CD4-positive, alpha-beta T cell treated with Interleukin-17A for 1 hour (primary cell): ENCODE data around the gene LEFTY1.
"Not testable (repeated sequence)": the region's sequence is repeated elsewhere in the genome, so short reads cannot be mapped to it uniquely, and the experiment has no call there.

ENCODE experiments used
- DNase-seq: peaks from one replicate; pipeline ENCODE4 v3.0.0-alpha.2; 2020

The LEFTY1 gene

DNA sequence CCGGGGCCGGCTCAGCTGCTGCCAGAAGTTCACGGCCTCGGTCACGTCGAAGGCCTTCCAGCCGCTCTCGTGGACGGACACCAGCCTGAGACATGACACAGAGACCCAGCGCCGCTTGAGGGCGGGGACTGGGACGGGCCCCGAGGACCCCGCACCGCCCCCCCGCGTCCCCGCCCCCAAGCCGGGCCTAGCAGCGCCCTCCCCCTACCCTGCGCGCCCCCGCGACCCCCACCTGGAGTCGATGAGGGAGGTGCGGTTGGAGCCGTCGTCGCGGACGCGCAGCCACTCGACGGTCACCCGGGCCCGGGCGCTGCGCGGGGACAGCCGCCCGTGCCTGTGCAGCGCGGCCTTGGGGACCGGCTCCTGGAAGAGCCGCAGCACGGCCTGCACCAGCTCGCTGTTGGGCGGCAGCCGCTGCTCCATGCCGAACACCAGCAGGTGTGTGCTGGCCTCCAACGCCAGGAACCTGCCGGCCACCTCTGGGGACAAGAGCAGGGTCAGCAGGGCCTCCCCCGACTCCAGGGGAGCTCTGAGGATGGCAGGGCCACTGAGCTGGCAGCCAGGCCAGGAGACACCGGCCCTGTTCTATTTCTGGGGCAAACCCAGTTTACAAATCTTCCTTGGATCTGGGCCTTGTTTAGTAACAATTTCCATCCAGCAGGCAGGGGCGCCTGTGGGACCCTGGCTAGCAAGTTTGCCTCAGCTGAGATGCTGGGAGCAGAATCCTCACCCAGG lies 1.2 kb downstream of the LEFTY1 start:
- not testable (repeated sequence) for DNase-seq

DNA sequence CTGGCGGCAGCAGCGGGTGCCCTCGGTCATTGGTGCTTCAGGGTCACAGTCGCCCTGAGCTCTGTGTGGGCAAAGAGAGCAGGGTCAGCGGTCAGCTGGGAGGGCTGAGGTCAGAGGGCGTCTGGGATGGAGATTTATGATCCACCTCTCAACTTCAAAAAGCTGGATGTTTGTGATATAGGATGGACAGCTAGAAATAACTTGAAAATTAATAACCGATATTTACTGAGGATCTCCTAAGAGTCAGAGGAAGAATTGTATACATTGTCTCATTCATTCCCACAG lies 2.0 kb downstream of the LEFTY1 start:
- DNase-seq, result no peak

DNA sequence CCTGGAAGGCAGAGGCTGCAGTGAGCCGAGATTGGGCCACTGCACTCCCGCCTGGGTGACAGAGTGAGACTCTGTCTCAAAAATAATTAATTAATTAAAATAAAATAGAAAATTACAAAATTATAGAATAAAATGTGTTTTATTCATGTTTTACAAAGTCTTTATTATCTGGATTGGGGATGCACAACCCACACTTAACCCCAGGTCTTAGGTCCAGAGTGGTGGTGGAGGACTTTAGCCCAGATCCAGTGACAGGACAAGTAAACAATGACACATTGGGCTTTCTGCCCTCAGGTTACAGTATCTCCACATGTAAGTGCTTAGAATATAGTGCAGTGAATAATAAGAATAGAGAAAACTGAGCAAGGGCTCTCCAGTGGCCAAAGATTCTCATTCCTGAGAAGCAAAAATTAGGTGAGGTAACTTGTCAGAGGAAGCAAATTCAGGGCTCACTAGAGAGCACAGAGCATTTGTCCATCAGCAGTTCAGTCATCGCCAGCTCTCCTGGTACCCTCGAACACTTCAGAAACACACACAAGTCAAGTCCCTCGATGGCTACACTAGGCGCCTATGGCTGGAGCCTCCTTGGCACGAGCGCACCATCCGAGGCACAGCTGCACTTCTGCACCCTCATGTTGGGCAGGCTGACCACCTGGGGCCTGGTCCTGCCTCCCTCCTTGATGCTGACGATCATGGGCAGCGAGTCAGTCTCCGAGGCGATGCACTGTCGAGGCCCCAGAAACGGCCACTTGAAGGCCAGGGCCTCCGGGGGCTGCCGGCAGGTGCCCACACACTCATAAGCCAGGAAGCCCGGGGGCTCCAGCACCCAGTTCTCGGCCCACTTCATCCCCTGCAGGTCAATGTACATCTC lies 2.6 kb downstream of the LEFTY1 start:
- no peak for DNase-seq

DNA sequence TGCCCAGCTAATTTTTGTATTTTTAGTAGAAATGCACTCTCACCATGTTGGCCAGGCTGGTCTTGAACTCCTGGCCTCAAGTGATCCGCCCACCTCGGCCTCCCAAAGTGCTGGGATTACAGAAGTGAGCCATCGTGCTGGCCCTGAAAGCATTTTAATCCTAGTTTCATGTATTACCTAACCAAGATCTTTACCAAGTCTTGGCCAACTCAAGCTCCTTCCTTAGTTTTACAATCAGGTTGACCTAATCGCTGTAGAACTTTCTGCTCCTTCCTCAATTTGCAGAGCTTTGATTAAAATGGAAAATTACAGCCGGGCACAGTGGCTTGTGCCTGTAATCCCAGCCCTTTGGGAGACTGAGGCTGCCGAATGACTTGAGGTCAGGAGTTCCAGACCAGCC lies 3.6 kb downstream of the LEFTY1 start:
- DNase-seq, result no peak

DNA sequence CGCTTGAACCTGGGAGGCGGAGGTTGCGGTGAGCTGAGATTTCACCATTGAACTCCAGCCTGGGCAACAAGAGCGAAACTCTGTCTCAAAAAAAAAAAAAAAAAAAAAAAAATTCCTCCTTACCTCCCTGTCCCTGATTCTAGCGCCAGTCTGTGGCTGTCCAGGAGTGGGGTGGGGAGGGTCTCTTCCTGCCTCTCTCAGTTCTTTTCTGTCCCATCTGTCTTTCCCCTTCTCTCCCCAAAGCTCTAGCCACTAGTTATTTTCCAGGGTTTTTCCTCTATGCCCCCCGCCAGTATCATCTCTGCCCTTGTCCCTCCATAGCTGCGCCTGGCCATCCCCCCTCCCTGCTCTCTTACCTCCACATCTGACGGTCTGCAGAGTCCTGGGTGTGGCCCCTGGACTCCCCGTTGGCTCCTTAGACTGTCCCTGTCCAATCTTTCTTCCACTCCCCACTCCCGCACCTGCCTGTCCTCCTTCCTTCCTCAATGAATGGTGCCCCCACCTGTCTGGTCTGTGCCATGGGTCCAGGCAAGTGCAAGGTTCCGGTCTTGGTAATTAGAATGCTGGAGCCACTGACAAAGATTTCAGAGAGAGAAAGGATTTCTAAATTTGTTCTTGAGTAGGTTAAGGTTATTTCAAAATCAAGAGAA lies 5.2 kb downstream of the LEFTY1 start:
- no peak for DNase-seq

DNA sequence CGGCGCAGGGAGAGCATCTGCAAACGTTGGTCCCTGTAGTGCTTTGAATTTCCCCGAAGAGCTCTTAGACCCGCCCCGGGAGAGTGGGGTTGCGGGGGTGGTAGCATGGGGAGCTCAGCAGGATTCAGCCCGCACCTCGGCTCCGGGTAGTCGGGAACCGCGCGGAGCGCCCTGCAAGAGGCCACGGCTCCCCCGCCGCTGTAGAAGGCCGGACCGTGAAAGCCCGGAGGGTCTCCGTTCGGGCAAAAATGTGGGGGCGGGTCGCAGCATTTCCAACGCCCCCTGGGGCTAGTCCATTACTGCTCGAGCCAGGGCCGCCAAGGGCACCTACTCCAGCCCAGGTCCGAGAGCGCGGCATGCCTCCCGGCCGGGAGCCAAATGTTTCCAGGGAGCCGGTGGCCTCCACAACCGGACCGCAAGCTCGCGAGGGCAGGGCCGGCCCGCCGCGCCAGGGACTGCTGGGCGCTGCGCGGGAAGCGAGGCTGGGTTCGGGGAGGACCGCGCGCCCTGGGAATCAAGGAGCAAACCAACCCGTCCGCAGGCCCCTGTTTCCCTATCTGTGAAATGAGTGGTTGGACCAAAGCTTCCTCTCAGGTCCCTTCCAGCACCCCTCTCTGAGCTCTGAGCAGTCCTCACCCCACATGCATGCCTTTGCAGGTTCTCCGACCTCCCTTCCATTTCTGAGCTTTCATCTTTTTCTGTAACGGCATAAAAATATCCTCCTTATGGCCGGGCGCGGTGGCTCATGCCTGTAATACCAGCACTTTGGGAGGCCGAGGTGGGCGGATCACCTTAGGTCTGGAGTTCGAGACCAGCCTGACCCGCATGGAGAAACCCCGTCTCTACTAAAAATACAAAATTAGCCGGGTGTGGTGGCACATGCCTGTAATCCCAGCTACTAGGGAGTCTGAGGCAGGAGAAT lies 6.0 kb downstream of the LEFTY1 start:
- no peak for DNase-seq

DNA sequence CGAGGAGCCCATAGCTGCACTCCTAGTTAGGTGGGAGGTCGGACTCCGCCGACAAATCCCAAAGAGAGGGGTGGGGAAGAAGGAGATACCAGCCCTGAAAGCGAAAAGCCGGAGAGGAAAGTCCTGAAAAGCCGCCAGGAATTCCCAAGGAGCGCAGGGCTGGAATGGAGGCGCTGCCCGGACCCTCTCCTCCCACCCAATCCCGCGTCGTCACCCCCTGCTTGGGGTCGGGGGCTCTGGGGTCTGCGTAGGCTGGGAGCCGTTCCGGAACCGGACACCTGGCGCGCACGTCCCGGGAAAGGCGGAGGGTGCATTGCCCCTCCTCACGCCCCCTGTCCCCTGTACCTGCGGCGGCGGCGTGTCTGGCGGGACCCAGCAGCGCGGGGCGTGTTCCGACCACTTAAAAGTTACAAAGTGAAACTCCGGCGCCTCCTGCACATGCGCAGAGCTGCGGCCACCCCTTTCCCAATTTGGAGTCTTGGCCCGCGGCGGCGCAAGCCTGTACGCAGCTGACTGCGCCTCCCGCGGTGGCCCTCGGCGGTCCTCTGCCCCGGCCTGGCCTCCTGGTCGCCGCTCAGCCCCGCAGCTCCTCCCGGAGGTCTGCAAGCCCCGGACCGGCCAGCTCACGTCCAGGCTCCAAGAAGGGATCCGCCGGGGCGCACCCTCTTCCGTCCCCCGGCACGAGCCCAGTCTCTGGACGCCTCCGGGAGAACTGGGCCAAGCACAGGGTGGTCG lies 6.8 kb downstream of the LEFTY1 start, which contains the start of gene TMEM63A:
Gene TMEM63A (minus strand): TSS at position 422 of the 735 bp plus-strand sequence. CDS start 4,800 bp downstream, outside the sequence.
- peak; percentile 91 for DNase-seq

DNA sequence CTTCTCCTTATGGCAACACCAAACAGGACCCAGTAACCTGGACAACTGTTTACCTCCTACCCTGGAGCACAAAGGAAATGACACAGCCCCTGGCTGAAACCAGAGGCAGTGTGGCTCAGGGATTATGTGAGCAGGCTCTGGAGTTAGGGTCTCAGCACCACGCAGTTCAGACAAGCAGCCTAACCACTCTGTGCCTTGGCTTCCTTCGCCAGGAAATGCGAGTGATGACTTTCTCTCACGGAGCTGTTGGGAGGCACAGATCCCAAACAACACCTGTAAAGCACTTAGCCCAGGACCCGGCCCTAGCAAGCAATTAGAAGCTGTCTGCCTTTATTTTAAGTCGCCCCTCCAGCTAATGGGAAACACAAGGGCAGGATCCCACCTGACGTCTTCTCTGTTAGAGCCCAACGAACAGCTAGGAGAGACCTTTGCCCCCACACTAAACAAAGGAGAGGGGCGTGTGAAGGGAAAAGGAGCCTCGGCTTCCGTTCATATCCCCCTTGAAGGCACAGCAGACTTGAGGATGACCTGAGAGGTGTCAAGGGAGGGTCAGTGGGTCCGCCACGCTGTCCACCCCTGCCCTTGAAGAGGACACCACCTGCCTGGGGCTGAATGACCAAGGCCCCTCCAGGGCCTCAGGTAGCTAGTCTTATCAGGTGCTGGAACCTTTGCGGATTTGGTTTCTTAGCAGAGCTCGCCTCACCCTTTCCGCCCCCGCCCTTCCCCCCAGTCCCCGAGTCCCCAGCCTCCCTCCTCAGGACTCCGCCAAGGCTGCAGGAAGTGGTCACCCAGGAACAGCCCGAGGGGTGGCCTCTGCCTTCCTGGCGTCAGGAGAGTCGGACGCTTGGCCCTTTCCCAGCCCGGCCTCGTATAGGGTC lies 7.6 kb downstream of the LEFTY1 start:
- DNase-seq, result peak; percentile 63

DNA sequence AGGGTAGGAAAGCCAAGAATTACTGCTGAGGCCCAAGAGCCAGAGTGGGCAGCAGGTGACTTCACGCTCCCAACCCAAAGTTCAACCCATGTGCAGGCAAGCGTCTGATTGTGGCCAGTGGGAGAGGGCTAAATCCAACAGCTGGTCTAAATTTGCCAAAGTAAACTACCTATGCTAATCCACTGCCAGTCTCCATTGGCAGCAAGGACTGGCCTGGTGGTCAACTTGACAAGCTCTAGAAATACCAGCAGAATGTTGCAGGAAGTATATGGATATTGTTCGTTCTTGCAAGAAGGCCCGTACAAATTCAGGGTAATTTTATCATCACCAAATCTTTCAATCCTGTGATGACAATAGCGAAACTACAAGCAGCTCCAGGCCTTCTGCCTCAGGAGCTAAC lies 8.3 kb downstream of the LEFTY1 start:
- no peak for DNase-seq

DNA sequence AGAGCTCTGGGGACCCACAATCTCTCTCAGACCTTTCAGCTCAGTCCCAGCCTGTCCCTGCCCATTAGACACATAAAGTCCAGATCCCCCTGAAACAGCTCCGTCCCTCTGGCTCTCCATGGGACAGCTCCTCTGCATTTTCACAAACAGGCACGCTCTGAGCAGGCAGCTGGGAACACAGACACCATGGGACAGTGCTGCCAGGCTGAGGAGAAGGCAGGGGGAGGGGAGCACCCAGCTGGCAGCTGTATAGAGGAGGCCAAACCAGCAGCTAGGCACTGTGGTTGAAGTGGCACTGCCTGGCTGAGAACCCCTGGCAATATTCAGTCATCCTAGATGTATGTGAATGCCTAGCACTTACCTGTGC lies 8.7 kb downstream of the LEFTY1 start:
- no peak for DNase-seq

DNA sequence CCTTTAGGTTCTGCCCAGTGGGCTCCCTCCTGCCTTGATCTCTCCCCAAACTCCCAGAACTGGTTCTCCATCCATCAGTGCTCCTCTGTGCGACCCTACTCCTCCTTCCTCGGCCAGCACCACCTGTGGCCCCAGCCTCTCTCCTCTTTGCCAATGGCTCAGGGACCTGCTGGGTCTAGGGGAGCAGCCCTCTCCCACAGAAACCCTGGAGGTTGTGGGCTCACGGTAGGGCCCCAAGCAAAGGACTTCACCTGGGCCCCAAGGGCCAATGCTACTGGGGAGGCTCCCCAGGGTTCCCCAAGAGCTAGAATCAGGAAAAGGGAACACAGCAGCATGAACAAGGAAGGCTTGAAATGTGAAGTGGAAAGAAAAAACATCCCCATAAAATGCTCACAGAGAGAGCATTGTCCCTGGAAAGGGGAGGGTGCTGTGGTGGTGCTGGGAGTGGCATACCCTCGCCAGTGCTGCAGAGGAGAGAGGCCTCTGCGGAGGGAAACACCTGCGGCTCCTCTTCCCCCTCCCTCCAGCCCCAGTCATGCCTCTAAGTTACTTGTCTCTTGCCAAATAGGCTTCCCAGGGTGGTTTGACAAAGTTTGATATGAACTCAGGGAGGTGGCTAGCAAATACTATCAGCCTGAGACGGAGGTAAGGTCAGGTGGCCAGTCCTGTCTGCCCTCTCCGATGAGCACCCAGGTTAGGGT lies 9.3 kb downstream of the LEFTY1 start:
- DNase-seq, result peak; percentile 45

DNA sequence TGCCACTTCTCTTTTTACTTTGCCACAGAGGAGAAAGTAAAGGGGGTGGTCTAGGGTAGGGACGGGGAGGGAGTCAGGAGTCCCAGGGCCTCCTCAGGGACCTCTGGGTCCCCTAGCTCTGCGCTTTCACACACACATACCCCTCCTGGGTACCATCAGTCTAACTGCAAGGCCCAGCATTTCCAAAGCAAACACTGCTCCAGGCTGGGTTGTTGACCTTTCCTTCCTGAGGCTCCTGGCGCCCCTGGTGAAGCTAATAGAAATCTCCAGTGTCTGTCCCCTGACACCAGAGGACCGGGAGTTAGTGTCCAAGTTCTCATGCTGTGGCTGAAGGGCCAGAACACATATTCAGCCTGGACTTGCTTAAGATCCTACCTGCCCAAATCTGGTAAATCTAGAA lies 10.7 kb downstream of the LEFTY1 start:
- DNase-seq, result no peak

DNA sequence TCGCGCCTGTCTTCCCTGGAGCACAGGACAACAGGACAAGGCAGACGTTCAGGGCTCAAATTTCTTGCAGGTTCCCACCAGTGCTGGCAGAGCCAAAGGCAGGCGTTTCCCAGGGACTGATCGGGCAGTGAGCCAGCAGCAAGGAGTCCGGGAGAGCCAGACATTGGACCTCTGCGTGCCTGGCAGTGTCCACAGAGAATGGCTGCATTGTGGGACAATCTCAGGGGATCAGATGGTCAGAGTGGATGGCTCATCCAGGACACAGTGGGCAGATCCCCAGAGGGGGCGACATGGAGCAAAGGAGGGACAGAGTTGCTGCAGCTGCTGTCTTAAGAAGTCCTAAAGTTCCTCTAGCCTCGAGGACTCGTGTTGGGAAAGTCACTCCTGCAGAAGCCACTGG lies 11.4 kb downstream of the LEFTY1 start:
- no peak for DNase-seq

DNA sequence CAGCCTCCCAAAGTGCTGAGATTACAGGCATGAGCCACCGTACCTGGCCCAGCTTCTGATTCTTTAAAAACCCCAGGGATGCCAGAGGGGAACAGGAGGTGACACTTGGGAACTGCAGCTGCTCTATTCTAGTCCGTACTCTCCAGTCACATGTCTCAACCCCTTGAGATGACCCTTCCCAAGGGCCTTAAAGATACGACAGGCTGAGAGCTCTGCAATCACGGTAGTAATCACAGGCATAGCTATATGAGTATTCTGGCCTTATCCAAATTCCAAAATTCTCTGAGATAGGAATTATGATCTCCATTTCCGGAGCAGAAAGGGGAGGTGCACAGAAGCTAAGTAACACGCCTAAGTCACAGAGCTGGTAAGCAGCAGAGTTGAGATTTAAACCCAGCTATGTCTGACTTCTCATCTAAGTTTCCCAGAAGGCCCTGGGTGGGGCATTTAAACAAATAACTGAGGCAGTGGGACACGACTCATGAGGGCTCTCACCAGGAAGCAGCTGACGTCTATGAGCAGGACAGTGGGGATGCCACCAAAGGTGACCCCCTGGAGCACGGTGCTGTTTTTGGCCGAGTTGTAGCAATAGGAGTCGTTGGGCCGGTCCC lies 11.9 kb downstream of the LEFTY1 start:
- DNase-seq, result no peak

DNA sequence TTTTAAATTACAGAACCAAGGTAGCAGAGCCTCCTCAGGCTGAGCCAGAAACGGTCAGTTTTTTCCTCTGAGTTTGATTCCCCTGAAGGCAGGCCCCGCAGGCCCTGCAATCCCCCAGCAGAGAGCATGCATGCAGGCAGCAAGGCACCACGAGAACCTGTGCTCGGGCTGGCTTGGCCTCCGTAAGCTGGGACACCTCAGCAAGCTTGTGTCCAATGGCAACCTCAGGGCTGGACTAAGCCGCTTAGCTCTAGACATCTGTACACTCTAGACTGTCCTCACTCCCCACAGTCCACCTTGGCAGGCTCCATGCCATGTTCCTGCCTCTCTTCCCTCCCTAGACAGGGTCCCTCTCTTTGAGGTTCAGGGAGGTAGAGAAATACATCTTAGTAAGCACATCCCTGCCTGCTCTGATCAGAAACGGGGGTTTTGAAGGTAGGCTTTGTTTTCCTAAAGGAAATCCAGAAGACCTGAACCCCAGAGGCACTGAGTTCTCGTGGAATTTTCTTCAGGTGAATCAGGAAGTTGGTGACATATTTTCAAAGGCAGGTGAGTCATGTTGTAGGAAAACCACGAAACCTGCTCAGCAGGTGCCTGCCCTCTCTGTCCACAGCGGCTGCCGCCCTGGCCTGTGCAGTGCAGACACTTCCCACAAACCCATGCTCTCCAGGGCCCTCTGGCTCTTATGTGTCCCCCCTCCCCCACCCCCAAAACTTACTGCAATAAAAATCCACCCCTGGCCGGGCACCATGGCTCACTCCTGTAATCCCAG lies 13.7 kb downstream of the LEFTY1 start:
- DNase-seq, result no peak

DNA sequence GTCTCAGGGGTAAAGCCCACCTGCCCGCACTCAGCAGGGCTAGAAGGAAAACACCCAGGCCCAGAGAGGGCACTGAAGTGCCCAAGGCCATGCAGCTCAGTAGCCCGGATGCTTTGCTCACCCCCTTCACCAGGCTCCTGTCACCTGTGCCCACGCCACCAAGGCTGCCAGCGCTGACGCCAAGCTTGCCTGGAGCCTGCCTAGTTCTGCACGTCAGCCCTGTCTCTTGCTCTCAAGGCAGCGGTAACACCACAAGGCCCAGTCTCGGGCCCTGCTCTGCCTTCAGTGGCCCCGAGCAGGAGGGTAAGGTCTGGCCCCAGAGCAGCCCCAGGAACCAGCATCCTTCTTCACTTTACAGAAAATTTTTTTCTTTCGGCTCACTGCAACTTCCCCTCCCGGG lies 14.5 kb downstream of the LEFTY1 start:
- no peak for DNase-seq

DNA sequence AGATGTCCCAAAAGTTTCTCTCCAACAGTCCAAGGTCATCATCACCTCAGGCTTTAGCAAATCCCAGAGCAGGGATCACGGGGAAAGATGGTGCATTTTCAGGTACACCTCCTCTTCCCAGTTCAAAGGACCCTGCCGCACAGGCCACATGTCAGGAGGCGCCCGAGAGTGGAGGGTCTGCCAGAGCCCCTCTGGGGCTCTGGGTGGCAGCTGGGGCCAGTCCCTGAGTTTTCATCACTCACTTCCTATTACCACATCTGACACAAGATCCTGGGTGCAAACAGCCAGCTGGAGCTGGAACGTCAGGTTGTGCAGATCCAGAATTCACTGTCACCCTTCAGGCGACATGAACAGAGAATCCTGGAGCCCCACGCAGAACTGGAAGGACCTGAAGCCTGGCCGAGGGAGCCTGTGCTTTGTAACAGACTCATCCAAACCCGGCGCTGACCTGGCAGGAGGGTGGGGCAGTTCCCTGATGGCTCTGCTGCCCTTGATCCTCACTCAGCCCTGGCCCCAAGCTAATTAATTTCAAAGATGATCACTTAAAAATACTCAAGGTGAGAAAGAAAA lies 15.6 kb downstream of the LEFTY1 start:
- no peak for DNase-seq

DNA sequence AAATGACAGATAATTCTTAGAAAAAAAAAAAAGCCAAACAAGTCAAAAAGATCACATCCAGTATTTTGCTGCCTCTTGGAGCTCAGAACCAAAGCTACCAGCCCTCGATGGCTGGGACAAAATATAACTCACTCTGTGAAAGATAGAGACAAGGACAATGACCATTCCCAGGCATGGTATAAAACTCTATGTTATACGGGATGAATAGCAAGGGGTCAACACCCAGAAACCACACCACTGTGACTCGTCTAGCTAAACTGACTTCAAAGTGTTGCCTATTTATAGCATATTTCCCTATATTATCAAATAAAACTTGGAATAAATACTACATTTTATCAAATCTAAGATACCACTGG lies 16.9 kb downstream of the LEFTY1 start:
- no peak for DNase-seq
